Chondrocyte (in vitro differentiated cells): ENCODE measurements around the gene FERMT3. TPM values are rescaled to one million over a fixed set of nuclear protein-coding genes. Genes with fewer than 3 reads are reported as not detected.

Experiments used
- DNase-seq: peaks from one replicate; pipeline ENCODE4 v3.0.0; 2021; ENCODE audit warnings: mixed read lengths, low spot score
- H3K27ac Mint-ChIP-seq: one replicate; pipeline ENCODE4 v1.8.0; 2021; ENCODE audit warnings: mild to moderate bottlenecking, moderate library complexity, mixed read lengths; ENCODE audit not compliant: unreplicated experiment
- H3K27me3 Mint-ChIP-seq: 2 replicates; pipeline ENCODE4 v1.8.0; 2021; ENCODE audit warnings: low read depth, mixed read lengths
- H3K36me3 Mint-ChIP-seq: 2 replicates; pipeline ENCODE4 v1.8.0; 2021; ENCODE audit warnings: low read depth, mixed read lengths
- H3K4me1 Mint-ChIP-seq: 2 replicates; pipeline ENCODE4 v1.8.0; 2021; ENCODE audit warnings: low read depth, mild to moderate bottlenecking, mixed read lengths
- H3K4me3 Mint-ChIP-seq: one replicate; pipeline ENCODE4 v1.8.0; 2021; ENCODE audit warnings: mild to moderate bottlenecking, moderate library complexity, mixed read lengths; ENCODE audit not compliant: unreplicated experiment
- H3K9me3 Mint-ChIP-seq: 2 replicates; pipeline ENCODE4 v1.8.0; 2021; ENCODE audit warnings: low read depth, mixed read lengths
- CTCF ChIP-seq: fragments of 200-600 bp; sonication (generic); IDR thresholded peaks from 2 replicates; pipeline ENCODE4 v1.5.0; 2021; ENCODE audit warnings: antibody characterized with exemption, mild to moderate bottlenecking, moderate library complexity
- total RNA-seq: library from RNA; stranded (reverse); gene quantifications from 3 replicates; pipeline ENCODE4 v1.2.1, GENCODE V29; 2021

FERMT3 gene
- total RNA-seq, 1 donor from 2014 or later: 1.5 TPM

- no peak overlapping the region for H3K4me3 Mint-ChIP-seq
- peaks cover 37% of the 10 kb centered on the region for H3K4me1 Mint-ChIP-seq
- H3K9me3 Mint-ChIP-seq: no peaks in the 10 kb centered on the region
- H3K27ac Mint-ChIP-seq: no peak overlapping the region
- H3K36me3 Mint-ChIP-seq: no peaks in the 10 kb centered on the region
- H3K27me3 Mint-ChIP-seq: no peaks in the 10 kb centered on the region
- no peak for DNase-seq
- no peak for TF ChIP-seq CTCF
Observed at GRCh38 chr11:64186492-64187165, 19.9 kb upstream of the FERMT3 start.

GRCh38 chr11:64192434-64192833, 14.1 kb upstream of the FERMT3 start:
- no peak overlapping the region for H3K4me3 Mint-ChIP-seq
- H3K27me3 Mint-ChIP-seq: no peaks in the 10 kb centered on the region
- H3K9me3 Mint-ChIP-seq: no peaks in the 10 kb centered on the region
- H3K36me3 Mint-ChIP-seq: peaks cover 26% of the 10 kb centered on the region
- peaks cover 10% of the 10 kb centered on the region for H3K4me1 Mint-ChIP-seq
- peak overlapping the region; percentile 32 for H3K27ac Mint-ChIP-seq
- no peak for DNase-seq
- TF ChIP-seq CTCF: no peak

GRCh38 chr11:64196626-64197025, 9.9 kb upstream of the FERMT3 start:
- no peak overlapping the region for H3K27ac Mint-ChIP-seq
- no peak for DNase-seq
- TF ChIP-seq CTCF: no peak
- H3K27me3 Mint-ChIP-seq: no peaks in the 10 kb centered on the region
- H3K36me3 Mint-ChIP-seq: peaks cover 39% of the 10 kb centered on the region
- peaks cover 5% of the 10 kb centered on the region for H3K4me1 Mint-ChIP-seq
- no peaks in the 10 kb centered on the region for H3K9me3 Mint-ChIP-seq
- no peak overlapping the region for H3K4me3 Mint-ChIP-seq

GRCh38 chr11:64198511-64198910, 8.0 kb upstream of the FERMT3 start:
- H3K9me3 Mint-ChIP-seq: no peaks in the 10 kb centered on the region
- no peak for DNase-seq
- peaks cover 3% of the 10 kb centered on the region for H3K4me1 Mint-ChIP-seq
- H3K36me3 Mint-ChIP-seq: peaks cover 53% of the 10 kb centered on the region
- H3K4me3 Mint-ChIP-seq: no peak overlapping the region
- no peak overlapping the region for H3K27ac Mint-ChIP-seq
- no peaks in the 10 kb centered on the region for H3K27me3 Mint-ChIP-seq
- TF ChIP-seq CTCF: no peak

- H3K4me1 Mint-ChIP-seq: peaks cover 12% of the 10 kb centered on the region
- no peaks in the 10 kb centered on the region for H3K27me3 Mint-ChIP-seq
- H3K27ac Mint-ChIP-seq: no peak overlapping the region
- TF ChIP-seq CTCF: no peak
- no peak overlapping the region for H3K4me3 Mint-ChIP-seq
- no peak for DNase-seq
- no peaks in the 10 kb centered on the region for H3K9me3 Mint-ChIP-seq
- H3K36me3 Mint-ChIP-seq: peaks cover 45% of the 10 kb centered on the region
Observed at GRCh38 chr11:64201543-64201942, 5.0 kb upstream of the FERMT3 start.
